ENCODE measurements around the gene DYRK1A.
"Not testable (repeated sequence)": the region's sequence is repeated elsewhere in the genome, so short reads cannot be mapped to it uniquely, and the experiment has no call there.

The DYRK1A gene

DNA sequence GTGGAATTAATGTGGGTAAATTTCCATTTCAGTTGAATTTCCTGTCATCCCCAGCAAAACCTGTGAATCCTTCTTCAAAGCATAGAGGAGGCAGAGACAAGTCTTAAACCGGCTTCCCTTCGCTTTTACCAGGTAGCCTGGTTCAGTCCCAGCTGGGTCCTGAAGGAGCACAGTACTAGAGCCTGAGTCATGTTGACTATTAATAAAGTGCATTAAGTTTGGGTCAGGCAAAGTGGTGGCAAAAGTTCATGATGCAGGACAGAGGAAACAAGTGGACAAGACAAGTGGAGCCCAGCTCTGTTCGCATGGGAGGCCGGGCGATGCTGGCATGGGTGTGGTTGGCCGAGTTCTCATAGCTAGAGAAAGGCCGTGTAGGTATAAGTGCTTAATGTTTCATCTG, 150.4 kb downstream of the DYRK1A start:
- TF ChIP-seq, protein P1, sequence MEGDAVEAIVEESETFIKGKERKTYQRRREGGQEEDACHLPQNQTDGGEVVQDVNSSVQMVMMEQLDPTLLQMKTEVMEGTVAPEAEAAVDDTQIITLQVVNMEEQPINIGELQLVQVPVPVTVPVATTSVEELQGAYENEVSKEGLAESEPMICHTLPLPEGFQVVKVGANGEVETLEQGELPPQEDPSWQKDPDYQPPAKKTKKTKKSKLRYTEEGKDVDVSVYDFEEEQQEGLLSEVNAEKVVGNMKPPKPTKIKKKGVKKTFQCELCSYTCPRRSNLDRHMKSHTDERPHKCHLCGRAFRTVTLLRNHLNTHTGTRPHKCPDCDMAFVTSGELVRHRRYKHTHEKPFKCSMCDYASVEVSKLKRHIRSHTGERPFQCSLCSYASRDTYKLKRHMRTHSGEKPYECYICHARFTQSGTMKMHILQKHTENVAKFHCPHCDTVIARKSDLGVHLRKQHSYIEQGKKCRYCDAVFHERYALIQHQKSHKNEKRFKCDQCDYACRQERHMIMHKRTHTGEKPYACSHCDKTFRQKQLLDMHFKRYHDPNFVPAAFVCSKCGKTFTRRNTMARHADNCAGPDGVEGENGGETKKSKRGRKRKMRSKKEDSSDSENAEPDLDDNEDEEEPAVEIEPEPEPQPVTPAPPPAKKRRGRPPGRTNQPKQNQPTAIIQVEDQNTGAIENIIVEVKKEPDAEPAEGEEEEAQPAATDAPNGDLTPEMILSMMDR (IDR thresholded peaks at IDR 0.05; ENCODE audit: extremely low read depth, missing control alignments) = no peak
- no peak for DNase-seq (ENCODE audit: low spot score)

GRCh38 chr21:37520801-37521200, 154.2 kb downstream of the DYRK1A start:
- TF ChIP-seq, protein P1 (IDR thresholded peaks at IDR 0.05; ENCODE audit: extremely low read depth, missing control alignments) = no peak
- no peak for DNase-seq (ENCODE audit: low spot score)

DNA sequence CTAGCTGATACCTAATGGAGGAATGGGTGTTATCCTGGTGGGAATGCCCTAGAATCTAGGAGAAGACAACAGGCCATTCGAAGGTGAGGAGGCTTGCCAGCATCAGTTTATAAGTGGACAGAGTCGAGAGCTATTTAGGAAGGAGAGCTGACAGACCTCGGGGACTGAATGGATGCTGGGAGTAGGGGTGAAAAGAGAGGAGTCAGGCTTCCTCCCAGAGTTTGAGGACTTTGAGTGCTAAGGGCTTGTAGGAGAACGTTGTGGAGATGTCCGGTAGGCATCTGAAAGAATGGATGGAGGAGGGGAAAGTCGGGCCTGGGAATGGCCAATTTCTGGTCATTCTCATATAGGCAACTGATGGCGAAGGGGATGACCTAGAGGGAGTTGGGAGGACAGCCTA, 155.1 kb downstream of the DYRK1A start:
- no peak for DNase-seq (ENCODE audit: low spot score)
- TF ChIP-seq, protein P1 (IDR thresholded peaks at IDR 0.05; ENCODE audit: extremely low read depth, missing control alignments) = no peak

- no peak for DNase-seq (ENCODE audit: low spot score)
Observed at GRCh38 chr21:37522641-37523295, 156.2 kb downstream of the DYRK1A start.

DNA sequence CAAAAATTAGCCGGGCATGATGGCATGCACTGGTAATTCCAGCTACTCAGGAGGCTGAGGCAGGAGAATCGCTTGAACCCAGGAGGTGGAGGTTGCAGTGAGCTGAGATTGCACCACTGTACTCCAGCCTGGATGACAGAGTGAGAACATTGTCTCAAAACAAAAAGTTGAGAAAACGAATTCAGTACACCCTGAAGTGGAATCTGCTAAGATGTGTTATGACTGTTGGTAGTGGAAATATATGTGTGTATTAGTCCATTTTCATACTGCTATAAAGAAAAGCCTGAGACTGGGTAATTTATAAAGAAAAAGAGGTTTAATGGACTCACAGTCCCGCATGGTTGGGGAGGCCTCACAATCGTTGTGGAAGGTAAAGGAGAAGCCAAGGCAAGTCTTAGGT, 158.4 kb downstream of the DYRK1A start:
- DNase-seq (ENCODE audit: low spot score) = not testable (repeated sequence)

More at GRCh38 chr21:37522641-37523295, 156.2 kb downstream of the DYRK1A start:
- TF ChIP-seq, protein P1 (IDR thresholded peaks at IDR 0.05; ENCODE audit: extremely low read depth, missing control alignments) = no peak

DNA sequence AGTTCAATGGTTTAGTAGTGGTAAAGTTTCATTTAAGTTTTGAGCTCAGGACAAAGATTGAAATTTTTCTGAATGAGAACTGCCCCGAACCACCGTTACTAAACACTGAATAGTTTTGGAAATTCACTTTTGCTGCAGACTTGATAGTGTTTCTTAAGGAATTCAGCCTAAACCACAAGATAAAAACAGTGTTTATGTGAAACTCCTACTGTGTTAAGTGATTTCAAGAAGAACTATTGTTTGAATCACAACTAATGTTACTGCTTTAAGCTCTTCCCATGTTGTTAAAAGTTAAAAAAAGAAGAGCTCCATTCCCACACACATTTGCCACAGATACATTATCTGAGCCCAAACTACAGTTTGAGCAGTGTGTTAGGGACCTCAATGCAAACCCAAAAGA, 159.2 kb downstream of the DYRK1A start:
- no peak for DNase-seq (ENCODE audit: low spot score)
- TF ChIP-seq, protein P1 (IDR thresholded peaks at IDR 0.05; ENCODE audit: extremely low read depth, missing control alignments) = no peak

DNA sequence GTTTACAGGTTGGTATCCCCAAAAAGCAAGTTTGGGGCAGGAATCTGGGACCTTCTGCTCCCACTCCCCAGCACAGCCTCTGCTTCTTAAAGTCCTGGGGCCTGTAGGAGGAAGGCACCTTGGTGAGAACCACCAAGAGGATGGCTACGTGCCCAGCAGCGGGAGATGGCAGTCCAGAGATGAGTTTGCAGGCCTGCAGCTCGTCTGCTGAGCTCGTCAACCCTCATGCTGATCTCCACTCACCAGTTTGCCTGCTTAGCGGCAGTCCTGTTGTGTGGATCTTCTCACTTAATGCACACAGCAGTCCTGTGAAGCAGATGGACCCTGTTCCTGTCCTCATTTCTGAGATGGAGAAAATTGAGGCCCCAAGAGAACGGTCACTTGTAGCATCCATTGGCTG, 160.5 kb downstream of the DYRK1A start:
- TF ChIP-seq, protein P1 (IDR thresholded peaks at IDR 0.05; ENCODE audit: extremely low read depth, missing control alignments) = no peak
- no peak for DNase-seq (ENCODE audit: low spot score)

DNA sequence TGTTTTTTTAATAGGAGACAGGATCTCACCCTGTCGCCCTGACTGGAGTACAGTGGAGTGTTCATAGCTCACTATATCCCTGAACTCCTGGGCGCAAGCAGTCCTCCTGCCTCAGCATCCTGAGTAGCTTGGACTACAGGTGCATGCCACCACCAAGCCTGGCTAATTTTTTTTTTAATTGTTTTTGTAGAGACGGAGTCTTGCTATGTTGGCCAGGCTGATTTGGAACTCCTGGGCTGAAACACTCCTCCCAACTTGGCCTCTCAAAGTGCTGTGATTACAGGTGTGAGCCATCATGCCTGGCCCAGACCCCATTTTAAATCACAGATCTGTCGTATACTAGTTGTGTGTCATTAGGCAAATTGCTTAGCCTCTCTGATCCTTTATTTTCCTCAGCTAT, 161.1 kb downstream of the DYRK1A start:
- TF ChIP-seq, protein P1 (IDR thresholded peaks at IDR 0.05; ENCODE audit: extremely low read depth, missing control alignments) = no peak
- DNase-seq (ENCODE audit: low spot score) = no peak

Data from GM20000 (cell line).